Body of pancreas (tissue), 4 donors: ENCODE measurements around the gene LARP1B.

Source experiments
- POLR2A ChIP-seq, 3 donors: fragments of 450-650 bp; IDR thresholded peaks; one replicate each; pipeline ENCODE4 v1.6.1; 2016; ENCODE audit warnings: antibody characterized with exemption in 3 of 3, mild to moderate bottlenecking in 2 of 3
- TF ChIP-seq, protein P1 (sequence below), 7 experiments: fragments of 450-650 bp in 4 of 7; fragments of 200-600 bp in 3 of 7; sonication (generic) in 3 of 7; IDR thresholded peaks; one replicate each; pipeline ENCODE4 v1.5.1; 2016 to 2019; ENCODE audit warnings: antibody characterized with exemption in 7 of 7

DNA sequence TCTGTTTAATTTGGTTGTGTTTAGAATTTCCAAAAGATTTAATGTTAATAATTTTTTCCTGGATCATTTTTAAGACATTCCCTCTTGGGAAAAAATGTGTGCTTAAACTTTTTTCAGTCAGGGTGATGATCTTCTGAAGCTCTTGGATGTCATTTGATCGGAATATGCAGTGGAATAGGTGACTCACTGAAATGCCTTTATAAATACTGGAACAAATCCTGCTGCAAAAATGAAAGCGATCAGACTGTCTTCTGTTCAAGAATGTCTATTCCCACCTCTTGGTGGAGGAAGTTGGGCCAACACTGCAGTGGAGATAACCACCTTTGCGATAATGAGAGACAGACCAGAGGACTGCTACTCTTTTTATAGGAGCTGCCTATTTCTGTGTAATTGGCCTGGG is 46.7 kb downstream of the LARP1B start:
- TF ChIP-seq, protein P1, sequence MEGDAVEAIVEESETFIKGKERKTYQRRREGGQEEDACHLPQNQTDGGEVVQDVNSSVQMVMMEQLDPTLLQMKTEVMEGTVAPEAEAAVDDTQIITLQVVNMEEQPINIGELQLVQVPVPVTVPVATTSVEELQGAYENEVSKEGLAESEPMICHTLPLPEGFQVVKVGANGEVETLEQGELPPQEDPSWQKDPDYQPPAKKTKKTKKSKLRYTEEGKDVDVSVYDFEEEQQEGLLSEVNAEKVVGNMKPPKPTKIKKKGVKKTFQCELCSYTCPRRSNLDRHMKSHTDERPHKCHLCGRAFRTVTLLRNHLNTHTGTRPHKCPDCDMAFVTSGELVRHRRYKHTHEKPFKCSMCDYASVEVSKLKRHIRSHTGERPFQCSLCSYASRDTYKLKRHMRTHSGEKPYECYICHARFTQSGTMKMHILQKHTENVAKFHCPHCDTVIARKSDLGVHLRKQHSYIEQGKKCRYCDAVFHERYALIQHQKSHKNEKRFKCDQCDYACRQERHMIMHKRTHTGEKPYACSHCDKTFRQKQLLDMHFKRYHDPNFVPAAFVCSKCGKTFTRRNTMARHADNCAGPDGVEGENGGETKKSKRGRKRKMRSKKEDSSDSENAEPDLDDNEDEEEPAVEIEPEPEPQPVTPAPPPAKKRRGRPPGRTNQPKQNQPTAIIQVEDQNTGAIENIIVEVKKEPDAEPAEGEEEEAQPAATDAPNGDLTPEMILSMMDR (IDR thresholded peaks at IDR 0.05): no peak
- no peak for TF ChIP-seq POLR2A (IDR thresholded peaks at IDR 0.05)
